ENCODE results near the gene MAML2. TPM values are rescaled to one million over a fixed set of nuclear protein-coding genes. Genes with fewer than 3 reads are reported as not detected.

The MAML2 gene
- total RNA-seq, 1 donor from 2014 or later, result 1.3 TPM

- H3K36me3 ChIP-seq (ENCODE audit: control insufficient read depth, insufficient read depth, low read length), result no peaks in the 10 kb centered on the region
- no peak for TF ChIP-seq CTCF (IDR thresholded peaks at IDR 0.05; ENCODE audit: insufficient read depth, low read length, severe bottlenecking)
- no peak overlapping the region for H3K4me3 ChIP-seq (ENCODE audit: low read depth, low read length)
- DNase-seq (ENCODE audit: low read depth), result no peak
- FAIRE-seq, result no peak
- H3K27me3 ChIP-seq (ENCODE audit: control insufficient read depth, insufficient read depth, low read length), result no peaks in the 10 kb centered on the region
These were observed 39.0 kb downstream of the MAML2 start for GRCh38 chr11:96303980-96304379.

GRCh38 chr11:96303064-96303463 is 39.9 kb downstream of the MAML2 start:
- H3K27me3 ChIP-seq (ENCODE audit: control insufficient read depth, insufficient read depth, low read length), result no peaks in the 10 kb centered on the region
- H3K36me3 ChIP-seq (ENCODE audit: control insufficient read depth, insufficient read depth, low read length), result no peaks in the 10 kb centered on the region
- DNase-seq (ENCODE audit: low read depth), result peak; percentile 93
- no peak overlapping the region for H3K4me3 ChIP-seq (ENCODE audit: low read depth, low read length)
- no peak for FAIRE-seq
- no peak for TF ChIP-seq CTCF (IDR thresholded peaks at IDR 0.05; ENCODE audit: insufficient read depth, low read length, severe bottlenecking)

- no peak for TF ChIP-seq CTCF (IDR thresholded peaks at IDR 0.05; ENCODE audit: insufficient read depth, low read length, severe bottlenecking)
These were observed 41.2 kb downstream of the MAML2 start for GRCh38 chr11:96301818-96302217.

GRCh38 chr11:96299155-96299888 is 43.7 kb downstream of the MAML2 start:
- Histone ChIP-seq H3K4me3 (ENCODE audit: low read depth, low read length) (no peak overlapping the region), H3K27me3 (ENCODE audit: control insufficient read depth, insufficient read depth, low read length) (no peaks in the 10 kb centered on the region), H3K36me3 (ENCODE audit: control insufficient read depth, insufficient read depth, low read length) (no peaks in the 10 kb centered on the region)
- FAIRE-seq, result no peak
- DNase-seq (ENCODE audit: low read depth), result no peak
- no peak for TF ChIP-seq CTCF (IDR thresholded peaks at IDR 0.05; ENCODE audit: insufficient read depth, low read length, severe bottlenecking)

More at GRCh38 chr11:96301818-96302217, 41.2 kb downstream of the MAML2 start:
- FAIRE-seq (no peak), DNase-seq (ENCODE audit: low read depth) (no peak)
- H3K27me3 ChIP-seq (ENCODE audit: control insufficient read depth, insufficient read depth, low read length), result no peaks in the 10 kb centered on the region
- no peak overlapping the region for H3K4me3 ChIP-seq (ENCODE audit: low read depth, low read length)
- no peaks in the 10 kb centered on the region for H3K36me3 ChIP-seq (ENCODE audit: control insufficient read depth, insufficient read depth, low read length)

GRCh38 chr11:96295369-96295768 is 47.6 kb downstream of the MAML2 start:
- no peak for FAIRE-seq
- no peak for TF ChIP-seq CTCF (IDR thresholded peaks at IDR 0.05; ENCODE audit: insufficient read depth, low read length, severe bottlenecking)
- no peak for DNase-seq (ENCODE audit: low read depth)

GRCh38 chr11:96294289-96294688 is 48.7 kb downstream of the MAML2 start:
- Histone ChIP-seq H3K4me3 (ENCODE audit: low read depth, low read length) (no peak overlapping the region), H3K36me3 (ENCODE audit: control insufficient read depth, insufficient read depth, low read length) (no peaks in the 10 kb centered on the region), H3K27me3 (ENCODE audit: control insufficient read depth, insufficient read depth, low read length) (no peaks in the 10 kb centered on the region)
- no peak for FAIRE-seq
- no peak for DNase-seq (ENCODE audit: low read depth)
- TF ChIP-seq CTCF (IDR thresholded peaks at IDR 0.05; ENCODE audit: insufficient read depth, low read length, severe bottlenecking), result no peak

More at GRCh38 chr11:96295369-96295768, 47.6 kb downstream of the MAML2 start:
- Histone ChIP-seq H3K27me3 (ENCODE audit: control insufficient read depth, insufficient read depth, low read length) (no peaks in the 10 kb centered on the region), H3K36me3 (ENCODE audit: control insufficient read depth, insufficient read depth, low read length) (no peaks in the 10 kb centered on the region), H3K4me3 (ENCODE audit: low read depth, low read length) (no peak overlapping the region)
